Osteoblast (primary cell): ENCODE measurements around the gene CDC16. TPM values are rescaled to one million over a fixed set of nuclear protein-coding genes. Genes with fewer than 3 reads are reported as not detected.

ENCODE experiments used
- DNase-seq: peaks from one replicate; pipeline ENCODE4 v3.0.0; 2011; ENCODE audit warnings: low spot score, mixed read lengths; ENCODE audit not compliant: insufficient read length; ENCODE audit errors: missing footprints
- H2AFZ ChIP-seq: 2 replicates; pipeline ENCODE4 v1.6.0; 2011; ENCODE audit warnings: mild to moderate bottlenecking, low read length
- H3K27ac ChIP-seq: 2 replicates; pipeline ENCODE4 v1.5.1; 2011; ENCODE audit warnings: mild to moderate bottlenecking, low read depth, low read length, moderate library complexity
- H3K27me3 ChIP-seq: 2 replicates; pipeline ENCODE4 v1.6.0; 2012; ENCODE audit warnings: mild to moderate bottlenecking, control low read depth, inconsistent platforms, low read length, moderate library complexity; ENCODE audit not compliant: insufficient read depth
- H3K36me3 ChIP-seq: 2 replicates; pipeline ENCODE4 v1.5.1; 2011; ENCODE audit warnings: mild to moderate bottlenecking, low read length, control low read depth, moderate library complexity; ENCODE audit not compliant: insufficient read depth
- H3K4me1 ChIP-seq: 2 replicates; pipeline ENCODE4 v1.5.1; 2011; ENCODE audit warnings: mild to moderate bottlenecking, low read length, control low read depth, moderate library complexity; ENCODE audit not compliant: insufficient read depth
- H3K4me2 ChIP-seq: 2 replicates; pipeline ENCODE4 v1.6.0; 2011; ENCODE audit warnings: mild to moderate bottlenecking, low read length; ENCODE audit not compliant: insufficient read depth
- H3K4me3 ChIP-seq: fragments of 200-600 bp; sonication (generic); 3 replicates; pipeline ENCODE4 v1.5.1; 2012; ENCODE audit warnings: mild to moderate bottlenecking, low read length, inconsistent platforms; ENCODE audit not compliant: insufficient read depth
- H3K79me2 ChIP-seq: 2 replicates; pipeline ENCODE4 v1.6.0; 2012; ENCODE audit warnings: mild to moderate bottlenecking, low read length, control low read depth, inconsistent platforms; ENCODE audit not compliant: insufficient read depth
- H3K9me3 ChIP-seq: 2 replicates; pipeline ENCODE4 v1.5.1; 2011; ENCODE audit warnings: low read depth, low read length, control low read depth
- H4K20me1 ChIP-seq: 2 replicates; pipeline ENCODE4 v1.6.0; 2012; ENCODE audit warnings: mild to moderate bottlenecking, low read length, control low read depth; ENCODE audit not compliant: insufficient read depth
- total RNA-seq: library from RNA; depleted of rRNA; stranded (reverse); fragments of >200 nt; gene quantifications from 2 replicates; pipeline ENCODE4 v1.2.3, GENCODE V29; 2012
- TF ChIP-seq, protein P1 (sequence below): IDR thresholded peaks from 2 replicates; pipeline ENCODE4 v1.5.1; 2011; ENCODE audit warnings: mild to moderate bottlenecking, low read depth, low read length, moderate library complexity; ENCODE audit errors: extremely low read depth

Gene CDC16
- total RNA-seq, 1 donor, result 82.2 TPM

- no peak for DNase-seq
- no peaks in the 10 kb centered on the region for H3K9me3 ChIP-seq
- TF ChIP-seq, protein P1, sequence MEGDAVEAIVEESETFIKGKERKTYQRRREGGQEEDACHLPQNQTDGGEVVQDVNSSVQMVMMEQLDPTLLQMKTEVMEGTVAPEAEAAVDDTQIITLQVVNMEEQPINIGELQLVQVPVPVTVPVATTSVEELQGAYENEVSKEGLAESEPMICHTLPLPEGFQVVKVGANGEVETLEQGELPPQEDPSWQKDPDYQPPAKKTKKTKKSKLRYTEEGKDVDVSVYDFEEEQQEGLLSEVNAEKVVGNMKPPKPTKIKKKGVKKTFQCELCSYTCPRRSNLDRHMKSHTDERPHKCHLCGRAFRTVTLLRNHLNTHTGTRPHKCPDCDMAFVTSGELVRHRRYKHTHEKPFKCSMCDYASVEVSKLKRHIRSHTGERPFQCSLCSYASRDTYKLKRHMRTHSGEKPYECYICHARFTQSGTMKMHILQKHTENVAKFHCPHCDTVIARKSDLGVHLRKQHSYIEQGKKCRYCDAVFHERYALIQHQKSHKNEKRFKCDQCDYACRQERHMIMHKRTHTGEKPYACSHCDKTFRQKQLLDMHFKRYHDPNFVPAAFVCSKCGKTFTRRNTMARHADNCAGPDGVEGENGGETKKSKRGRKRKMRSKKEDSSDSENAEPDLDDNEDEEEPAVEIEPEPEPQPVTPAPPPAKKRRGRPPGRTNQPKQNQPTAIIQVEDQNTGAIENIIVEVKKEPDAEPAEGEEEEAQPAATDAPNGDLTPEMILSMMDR, result no peak
- no peaks in the 10 kb centered on the region for H4K20me1 ChIP-seq
- no peak overlapping the region for H3K27ac ChIP-seq
- peaks cover 10% of the 10 kb centered on the region for H3K79me2 ChIP-seq
- H3K36me3 ChIP-seq, result no peaks in the 10 kb centered on the region
- peaks cover 23% of the 10 kb centered on the region for H3K4me1 ChIP-seq
- H3K4me3 ChIP-seq, result peak overlapping the region; percentile 21
- H2AFZ ChIP-seq, result peak overlapping the region; percentile 25
- peaks cover 31% of the 10 kb centered on the region for H3K27me3 ChIP-seq
- H3K4me2 ChIP-seq, result peak overlapping the region; percentile 37
These were observed 4.6 kb upstream of the CDC16 start for GRCh38 chr13:114230117-114230516.

GRCh38 chr13:114230575-114230974 lies 4.1 kb upstream of the CDC16 start:
- peaks cover 23% of the 10 kb centered on the region for H3K4me1 ChIP-seq
- H3K79me2 ChIP-seq, result peaks cover 15% of the 10 kb centered on the region
- H3K27ac ChIP-seq, result no peak overlapping the region
- no peak overlapping the region for H2AFZ ChIP-seq
- H3K36me3 ChIP-seq, result no peaks in the 10 kb centered on the region
- H3K4me3 ChIP-seq, result no peak overlapping the region
- H3K27me3 ChIP-seq, result peaks cover 31% of the 10 kb centered on the region
- peaks cover 2% of the 10 kb centered on the region for H4K20me1 ChIP-seq
- no peak for DNase-seq
- TF ChIP-seq, protein P1, result no peak
- peak overlapping the region; percentile 37 for H3K4me2 ChIP-seq
- no peaks in the 10 kb centered on the region for H3K9me3 ChIP-seq

DNA sequence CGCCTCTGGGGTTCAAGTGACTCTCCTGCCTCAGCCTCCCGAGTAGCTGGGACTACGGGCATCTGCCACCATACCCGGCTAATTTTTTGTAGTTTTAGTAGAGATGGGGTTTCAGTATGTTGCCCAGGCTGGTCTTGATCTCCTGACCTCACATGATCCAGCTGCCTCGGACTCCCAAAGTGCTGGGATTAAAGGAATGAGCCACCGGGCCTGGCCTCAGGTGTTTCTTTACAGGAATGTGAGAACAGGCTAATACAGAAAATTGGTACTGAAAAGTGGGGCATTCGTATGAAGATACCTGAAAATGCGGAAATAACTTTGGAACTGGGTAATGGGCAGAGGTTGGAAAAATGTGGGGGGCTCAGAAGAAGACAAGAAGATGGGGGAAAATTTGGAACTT lies 2.8 kb upstream of the CDC16 start:
- peaks cover 23% of the 10 kb centered on the region for H3K4me1 ChIP-seq
- H4K20me1 ChIP-seq, result peaks cover 12% of the 10 kb centered on the region
- no peaks in the 10 kb centered on the region for H3K9me3 ChIP-seq
- TF ChIP-seq, protein P1, result no peak
- H3K27ac ChIP-seq, result no peak overlapping the region
- no peak overlapping the region for H3K4me2 ChIP-seq
- no peak overlapping the region for H3K4me3 ChIP-seq
- no peak overlapping the region for H2AFZ ChIP-seq
- peaks cover 31% of the 10 kb centered on the region for H3K27me3 ChIP-seq
- DNase-seq, result no peak
- H3K79me2 ChIP-seq, result peaks cover 26% of the 10 kb centered on the region
- H3K36me3 ChIP-seq, result peaks cover 4% of the 10 kb centered on the region

- peak overlapping the region; percentile 78 for H3K4me2 ChIP-seq
- peaks cover 42% of the 10 kb centered on the region for H3K79me2 ChIP-seq
- peak overlapping the region; percentile 96 for H2AFZ ChIP-seq
- peak overlapping the region; percentile 30 for H3K27ac ChIP-seq
- DNase-seq, result peak; percentile 61
- no peaks in the 10 kb centered on the region for H3K9me3 ChIP-seq
- H3K27me3 ChIP-seq, result peaks cover 17% of the 10 kb centered on the region
- H3K4me3 ChIP-seq, result peak overlapping the region; percentile 81
- TF ChIP-seq, protein P1, result no peak
- peaks cover 21% of the 10 kb centered on the region for H3K4me1 ChIP-seq
- H4K20me1 ChIP-seq, result peaks cover 14% of the 10 kb centered on the region
- peaks cover 24% of the 10 kb centered on the region for H3K36me3 ChIP-seq
These were observed 442 bp upstream of the CDC16 start for GRCh38 chr13:114234266-114234644.
